Upper lobe of right lung (tissue), 1 donor: ENCODE measurements around the gene PTPN4. TPM values are rescaled to one million over a fixed set of nuclear protein-coding genes. Genes with fewer than 3 reads are reported as not detected.
"Not testable (repeated sequence)": the region's sequence is repeated elsewhere in the genome, so short reads cannot be mapped to it uniquely, and the experiment has no call there.

ENCODE experiments used
- ATAC-seq: fragments of 200-7000 bp; cut with Tn5 transposase; one replicate; pipeline ENCODE4 v1.9.1; 2020; ENCODE audit warnings: mild to moderate bottlenecking, moderate library complexity
- DNase-seq: peaks from one replicate; pipeline ENCODE4 v3.0.0-alpha.2; 2020
- H3K27ac ChIP-seq: fragments of 200-600 bp; one replicate; pipeline ENCODE4 v1.8.0; 2022
- H3K27me3 ChIP-seq: fragments of 200-600 bp; one replicate; pipeline ENCODE4 v1.8.0; 2022; ENCODE audit warnings: mild to moderate bottlenecking
- H3K36me3 ChIP-seq: fragments of 200-600 bp; one replicate; pipeline ENCODE4 v1.8.0; 2022
- H3K4me1 ChIP-seq: fragments of 200-600 bp; one replicate; pipeline ENCODE4 v1.8.0; 2022
- H3K4me3 ChIP-seq: fragments of 200-600 bp; one replicate; pipeline ENCODE4 v1.8.0; 2022; ENCODE audit warnings: mild to moderate bottlenecking
- H3K9me3 ChIP-seq: fragments of 200-600 bp; one replicate; pipeline ENCODE4 v1.8.0; 2022
- intact Hi-C: fragments of 100-400 bp; cut with DNase I; formaldehyde crosslinking; loops from one replicate; pipeline ENCODE4 v1.11.0; 2022
- total RNA-seq: library from RNA; stranded (reverse); fragmentation: NEBNext Ultra II Directional; extraction: Animal tissue kit (Norgen Biotek cat#: 25700); gene quantifications from one replicate; pipeline ENCODE4 v1.2.1, GENCODE V29; 2021
- TF ChIP-seq, protein P1 (sequence below): fragments of 200-600 bp; IDR thresholded peaks from one replicate; pipeline ENCODE4 v1.8.0; 2022; ENCODE audit warnings: antibody characterized with exemption
- donor health status: DM: no; HTN: yes; CAD: no; lungs with severe emphysema.

The PTPN4 gene
- total RNA-seq, 1 donor from 2014 or later: 45.4 TPM

GRCh38 chr2:119982506-119982905, 222.8 kb downstream of the PTPN4 start:
- no peak for DNase-seq
- Histone ChIP-seq H3K27ac (no peak overlapping the region), H3K4me1 (no peaks in the 10 kb centered on the region), H3K4me3 (no peak overlapping the region), H3K9me3 (no peaks in the 10 kb centered on the region), H3K36me3 (peaks cover 7% of the 10 kb centered on the region), H3K27me3 (no peaks in the 10 kb centered on the region)
- no peak for ATAC-seq
- intact Hi-C loops: no loop called here
- TF ChIP-seq, protein P1, sequence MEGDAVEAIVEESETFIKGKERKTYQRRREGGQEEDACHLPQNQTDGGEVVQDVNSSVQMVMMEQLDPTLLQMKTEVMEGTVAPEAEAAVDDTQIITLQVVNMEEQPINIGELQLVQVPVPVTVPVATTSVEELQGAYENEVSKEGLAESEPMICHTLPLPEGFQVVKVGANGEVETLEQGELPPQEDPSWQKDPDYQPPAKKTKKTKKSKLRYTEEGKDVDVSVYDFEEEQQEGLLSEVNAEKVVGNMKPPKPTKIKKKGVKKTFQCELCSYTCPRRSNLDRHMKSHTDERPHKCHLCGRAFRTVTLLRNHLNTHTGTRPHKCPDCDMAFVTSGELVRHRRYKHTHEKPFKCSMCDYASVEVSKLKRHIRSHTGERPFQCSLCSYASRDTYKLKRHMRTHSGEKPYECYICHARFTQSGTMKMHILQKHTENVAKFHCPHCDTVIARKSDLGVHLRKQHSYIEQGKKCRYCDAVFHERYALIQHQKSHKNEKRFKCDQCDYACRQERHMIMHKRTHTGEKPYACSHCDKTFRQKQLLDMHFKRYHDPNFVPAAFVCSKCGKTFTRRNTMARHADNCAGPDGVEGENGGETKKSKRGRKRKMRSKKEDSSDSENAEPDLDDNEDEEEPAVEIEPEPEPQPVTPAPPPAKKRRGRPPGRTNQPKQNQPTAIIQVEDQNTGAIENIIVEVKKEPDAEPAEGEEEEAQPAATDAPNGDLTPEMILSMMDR: no peak

DNA sequence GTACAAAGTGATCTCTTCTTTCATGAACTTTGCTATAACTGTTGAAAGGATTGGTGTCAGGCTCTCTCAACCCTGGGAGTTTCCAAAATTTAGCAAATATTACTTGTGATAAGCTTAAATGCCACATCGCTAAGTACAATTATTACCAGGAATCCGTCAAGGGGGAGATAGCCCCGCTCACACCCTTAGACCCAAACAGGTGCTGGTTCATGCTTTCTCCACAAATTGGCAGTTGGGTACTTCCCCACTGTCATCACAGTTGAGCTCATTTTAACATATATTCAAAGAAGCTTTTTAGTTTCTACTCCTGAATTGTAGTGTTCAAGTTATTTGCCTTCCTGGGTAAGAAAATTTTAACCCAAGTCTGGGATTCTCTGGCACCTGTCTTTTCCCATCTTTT, 223.4 kb downstream of the PTPN4 start:
- intact Hi-C loops: no loop called here
- H3K36me3 ChIP-seq: peaks cover under 1% of the 10 kb centered on the region
- DNase-seq (no peak), ATAC-seq (no peak)
- H3K27ac ChIP-seq: no peak overlapping the region
- no peaks in the 10 kb centered on the region for H3K27me3 ChIP-seq
- no peak overlapping the region for H3K4me3 ChIP-seq
- H3K4me1 ChIP-seq: no peaks in the 10 kb centered on the region
- H3K9me3 ChIP-seq: no peaks in the 10 kb centered on the region
- TF ChIP-seq, protein P1: no peak

DNA sequence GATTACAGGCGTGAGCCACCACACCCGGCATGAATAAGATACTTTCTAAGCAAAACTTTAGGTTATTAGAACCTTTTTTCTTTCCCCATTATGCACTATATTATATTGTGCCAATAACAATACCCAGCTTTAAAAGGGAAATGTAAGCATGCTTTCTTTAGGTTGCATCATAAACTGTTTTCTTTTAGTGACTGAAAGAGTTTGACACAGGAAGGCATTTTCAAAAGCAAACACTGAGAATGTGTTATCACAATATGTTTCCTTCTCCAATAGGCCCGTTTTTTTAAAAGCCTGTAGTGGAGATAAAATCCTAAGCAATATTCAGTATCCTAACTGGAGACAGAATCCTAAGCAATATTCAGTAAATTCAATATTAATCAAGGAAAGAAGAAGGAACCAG, 236.4 kb downstream of the PTPN4 start:
- Histone ChIP-seq H3K36me3 (no peaks in the 10 kb centered on the region), H3K27me3 (no peaks in the 10 kb centered on the region), H3K27ac (no peak overlapping the region), H3K9me3 (no peaks in the 10 kb centered on the region), H3K4me3 (no peak overlapping the region), H3K4me1 (no peaks in the 10 kb centered on the region)
- intact Hi-C loops: no loop called here
- ATAC-seq (no peak), DNase-seq (no peak)
- TF ChIP-seq, protein P1: no peak

DNA sequence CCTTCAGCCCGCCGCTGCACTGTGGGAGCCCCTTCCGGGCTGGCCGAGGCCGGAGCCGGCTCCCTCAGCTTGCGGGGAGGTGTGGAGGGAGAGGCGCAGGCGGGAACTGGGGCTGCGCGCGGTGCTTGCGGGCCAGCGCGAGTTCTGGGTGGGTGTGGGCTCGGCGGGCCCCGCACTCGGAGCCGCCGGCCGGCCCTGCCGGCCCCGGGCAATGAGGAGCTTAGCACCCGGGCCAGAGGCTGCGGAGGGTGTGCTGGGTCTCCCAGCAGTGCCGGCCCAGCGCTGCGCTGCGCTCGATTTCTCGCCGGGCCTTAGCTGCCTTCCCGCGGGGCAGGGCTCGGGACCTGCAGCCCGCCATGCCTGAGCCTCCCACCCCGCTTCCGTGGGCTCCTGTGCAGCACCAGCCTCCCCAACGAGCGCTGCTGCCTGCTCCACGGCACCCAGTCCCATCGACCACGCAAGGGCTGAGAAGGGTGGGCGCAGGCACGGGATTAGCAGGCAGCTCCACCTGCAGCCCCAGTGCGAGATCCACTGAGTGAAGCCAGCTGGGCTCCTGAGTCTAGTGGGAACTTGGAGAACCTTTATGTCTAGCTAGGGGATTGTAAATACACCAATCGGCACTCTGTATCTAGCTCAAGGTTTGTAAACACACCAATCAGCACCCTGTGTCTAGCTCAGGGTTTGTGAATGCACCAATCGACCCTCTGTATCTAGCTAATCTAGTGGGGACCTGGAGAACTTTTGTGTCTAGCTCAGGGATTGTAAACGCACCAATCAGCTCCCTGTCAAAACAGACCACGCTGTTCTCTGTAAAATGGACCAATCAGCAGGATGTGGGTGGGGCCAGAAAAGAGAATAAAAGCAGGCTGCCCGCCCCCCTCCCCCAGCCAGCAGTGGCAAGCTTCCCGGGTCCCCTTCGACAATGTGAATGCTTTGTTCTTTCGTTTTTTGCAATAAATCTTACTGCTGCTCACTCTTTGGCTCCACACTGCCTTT, 237.5 kb downstream of the PTPN4 start:
- H3K9me3 ChIP-seq, ATAC-seq, H3K36me3 ChIP-seq, H3K27me3 ChIP-seq, H3K4me1 ChIP-seq, H3K4me3 ChIP-seq, intact Hi-C loops, H3K27ac ChIP-seq, DNase-seq: not testable (repeated sequence)

GRCh38 chr2:120001471-120001870, 241.7 kb downstream of the PTPN4 start:
- Histone ChIP-seq H3K4me1 (no peaks in the 10 kb centered on the region), H3K27ac (no peak overlapping the region), H3K27me3 (no peaks in the 10 kb centered on the region), H3K9me3 (no peaks in the 10 kb centered on the region), H3K36me3 (no peaks in the 10 kb centered on the region), H3K4me3 (no peak overlapping the region)
- intact Hi-C loops: no loop called here
- ATAC-seq: no peak
- no peak for DNase-seq
- TF ChIP-seq, protein P1: no peak

DNA sequence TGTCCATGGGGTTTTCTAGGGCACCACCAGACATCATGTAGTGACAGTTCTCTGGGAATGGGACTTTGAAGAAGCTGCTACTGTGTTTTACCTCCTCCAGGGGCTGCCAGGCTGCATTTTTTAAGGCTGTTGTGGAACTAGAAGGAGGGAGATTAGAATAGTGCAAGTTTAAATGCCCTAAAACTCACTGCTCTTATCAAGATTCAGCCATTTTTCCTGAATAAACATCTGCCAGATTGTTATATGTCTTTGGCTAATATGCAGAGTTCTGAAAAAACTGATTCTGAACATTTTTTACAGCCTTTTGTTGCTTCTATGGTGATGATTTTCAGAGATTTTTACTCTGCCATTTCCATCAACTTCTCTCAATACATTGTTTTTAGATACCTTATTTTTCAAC, 244.5 kb downstream of the PTPN4 start:
- Histone ChIP-seq H3K36me3 (no peaks in the 10 kb centered on the region), H3K4me1 (no peaks in the 10 kb centered on the region), H3K27ac (no peak overlapping the region), H3K27me3 (no peaks in the 10 kb centered on the region), H3K9me3 (no peaks in the 10 kb centered on the region), H3K4me3 (no peak overlapping the region)
- DNase-seq: no peak
- intact Hi-C loops: no loop called here
- TF ChIP-seq, protein P1: no peak
- ATAC-seq: no peak
